Activated naive CD8-positive, alpha-beta T cell treated with anti-CD3 and anti-CD28 coated beads, Interleukin-2, amount 50 U/mL, for 24 hours (primary cell): ENCODE data around the gene DDX10.

ENCODE experiments used
- ATAC-seq: fragments of 150-1000 bp; cut with Tn5 transposase; one replicate; pipeline ENCODE4 v1.10.0; 2021
- DNase-seq: peaks from one replicate; pipeline ENCODE4 v3.0.0; 2021
- H3K27ac Mint-ChIP-seq: one replicate; pipeline ENCODE4 v1.8.0; 2021; ENCODE audit warnings: mild to moderate bottlenecking, mixed read lengths
- H3K27me3 Mint-ChIP-seq: one replicate; pipeline ENCODE4 v1.8.0; 2021; ENCODE audit warnings: mixed read lengths
- H3K36me3 Mint-ChIP-seq: one replicate; pipeline ENCODE4 v1.8.0; 2021; ENCODE audit warnings: low read depth, mixed read lengths
- H3K4me1 Mint-ChIP-seq: one replicate; pipeline ENCODE4 v1.8.0; 2021; ENCODE audit warnings: mixed read lengths
- H3K4me3 Mint-ChIP-seq: one replicate; pipeline ENCODE4 v1.8.0; 2021; ENCODE audit warnings: mild to moderate bottlenecking, moderate library complexity, mixed read lengths
- H3K9me3 Mint-ChIP-seq: one replicate; pipeline ENCODE4 v1.8.0; 2021; ENCODE audit warnings: mixed read lengths

The DDX10 gene

DNA sequence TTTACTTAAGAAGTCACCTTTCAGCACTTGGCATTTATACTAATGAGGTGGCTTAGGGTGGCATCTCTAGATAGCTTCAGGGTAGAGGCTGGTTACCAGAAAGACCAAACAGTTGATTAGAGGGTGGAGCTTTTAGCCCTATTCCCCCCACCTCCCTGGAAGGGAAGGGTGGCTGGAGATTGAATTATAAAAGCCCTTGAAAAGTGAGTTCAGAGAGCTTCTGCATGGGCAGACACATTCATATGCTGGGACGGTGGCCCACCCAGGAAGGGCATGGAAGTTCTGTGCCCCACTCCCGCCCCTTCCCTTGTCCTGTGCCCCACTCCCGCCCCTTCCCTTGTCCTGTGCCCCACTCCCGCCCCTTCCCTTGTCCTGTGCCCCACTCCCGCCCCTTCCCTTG, 244.2 kb downstream of the DDX10 start:
- H3K4me1 Mint-ChIP-seq, result no peaks in the 10 kb centered on the region
- H3K9me3 Mint-ChIP-seq, result no peaks in the 10 kb centered on the region
- ATAC-seq (no peak), DNase-seq (no peak)
- H3K36me3 Mint-ChIP-seq, result peaks cover 7% of the 10 kb centered on the region
- H3K27me3 Mint-ChIP-seq, result no peaks in the 10 kb centered on the region
- H3K4me3 Mint-ChIP-seq, result no peak overlapping the region
- H3K27ac Mint-ChIP-seq, result no peak overlapping the region

DNA sequence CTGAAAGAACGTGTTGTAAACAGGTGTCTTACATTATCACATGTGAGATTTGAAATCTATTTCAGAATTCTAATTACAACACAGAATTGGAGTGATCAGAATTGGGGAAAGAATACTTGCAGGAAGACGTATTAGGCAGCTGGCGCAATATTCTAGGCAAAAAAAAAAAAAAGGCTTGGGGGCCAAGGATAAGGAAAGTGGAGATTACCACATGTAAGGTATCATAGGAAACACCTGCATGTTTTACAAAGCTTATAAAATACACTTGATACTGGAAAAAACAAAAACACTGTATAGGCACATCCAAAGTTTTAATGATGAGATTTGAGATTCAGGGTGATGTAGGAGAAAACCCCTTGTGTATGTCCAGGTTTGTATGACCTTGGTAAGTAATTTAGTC, 245.1 kb downstream of the DDX10 start:
- no peaks in the 10 kb centered on the region for H3K27me3 Mint-ChIP-seq
- H3K36me3 Mint-ChIP-seq, result peaks cover 7% of the 10 kb centered on the region
- H3K9me3 Mint-ChIP-seq, result no peaks in the 10 kb centered on the region
- no peak overlapping the region for H3K4me3 Mint-ChIP-seq
- no peak for ATAC-seq
- H3K4me1 Mint-ChIP-seq, result no peaks in the 10 kb centered on the region
- H3K27ac Mint-ChIP-seq, result no peak overlapping the region
- DNase-seq, result no peak

DNA sequence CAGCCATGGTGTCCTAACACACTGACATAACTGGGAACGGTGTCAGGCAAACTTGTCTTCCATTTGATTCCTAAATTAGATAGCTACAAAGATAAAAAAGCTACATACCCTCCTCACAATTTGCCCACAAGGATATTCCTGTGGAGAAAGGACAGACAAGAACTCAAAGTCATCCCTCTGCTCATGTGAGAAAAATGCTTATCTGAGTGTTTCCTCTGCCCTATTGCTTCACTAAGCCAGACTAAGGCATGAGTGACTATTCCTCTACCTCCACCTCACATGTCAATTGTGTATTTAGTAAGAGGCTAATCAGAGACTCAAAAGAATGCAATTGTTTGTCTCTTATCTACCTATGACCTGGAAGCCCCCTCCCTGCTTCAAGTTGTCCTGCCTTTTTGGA, 247.7 kb downstream of the DDX10 start:
- Mint-ChIP-seq H3K27ac (no peak overlapping the region), H3K27me3 (no peaks in the 10 kb centered on the region), H3K9me3 (no peaks in the 10 kb centered on the region), H3K4me1 (peaks cover 2% of the 10 kb centered on the region), H3K36me3 (peaks cover 12% of the 10 kb centered on the region), H3K4me3 (no peak overlapping the region)
- no peak for DNase-seq
- no peak for ATAC-seq

DNA sequence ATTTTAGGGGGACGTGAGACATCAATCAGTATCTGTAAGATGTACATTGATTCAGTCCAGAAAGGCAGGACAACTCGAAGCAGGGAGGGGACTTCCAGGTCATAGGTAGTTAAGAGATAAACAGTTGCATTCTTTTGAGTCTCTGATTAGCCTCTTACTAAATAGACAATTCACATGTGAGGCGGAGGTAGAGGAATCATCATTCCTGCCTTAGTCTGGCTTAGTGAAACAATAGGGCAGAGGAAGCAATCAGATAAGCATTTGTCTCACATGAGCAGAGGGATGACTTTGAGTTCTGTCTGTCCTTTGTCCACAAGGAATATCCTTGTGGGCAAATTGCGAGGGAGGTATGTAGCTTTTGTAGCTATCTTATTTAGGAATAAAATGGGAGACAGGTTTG, 248.3 kb downstream of the DDX10 start:
- no peak overlapping the region for H3K27ac Mint-ChIP-seq
- H3K4me1 Mint-ChIP-seq, result peaks cover 2% of the 10 kb centered on the region

DNA sequence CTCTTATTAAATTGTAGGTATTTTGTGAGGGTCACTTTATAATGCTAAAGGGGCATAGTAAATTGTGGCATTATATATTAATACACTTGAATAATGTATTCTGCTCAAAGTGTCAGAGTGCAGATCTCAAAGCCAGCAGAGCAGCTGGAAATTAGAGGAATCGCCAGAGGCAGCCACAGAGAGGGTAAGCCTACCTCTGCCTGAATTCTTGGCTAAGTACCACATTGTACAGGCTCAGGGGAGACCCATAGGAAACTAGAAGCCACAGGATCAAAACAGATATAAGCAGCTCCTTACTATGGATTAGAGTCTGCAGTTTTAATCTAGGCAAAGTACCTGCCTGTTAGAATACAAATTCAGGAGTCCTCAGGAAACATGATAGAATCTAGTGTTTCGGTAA, 249.3 kb downstream of the DDX10 start:
- Mint-ChIP-seq H3K4me3 (no peak overlapping the region), H3K9me3 (no peaks in the 10 kb centered on the region), H3K27me3 (no peaks in the 10 kb centered on the region), H3K27ac (no peak overlapping the region), H3K36me3 (peaks cover 22% of the 10 kb centered on the region), H3K4me1 (peaks cover 2% of the 10 kb centered on the region)
- ATAC-seq (no peak), DNase-seq (no peak)

More for the DNA sequence above, 248.3 kb downstream of the DDX10 start:
- no peak overlapping the region for H3K4me3 Mint-ChIP-seq
- ATAC-seq (no peak), DNase-seq (no peak)
- peaks cover 18% of the 10 kb centered on the region for H3K36me3 Mint-ChIP-seq
- no peaks in the 10 kb centered on the region for H3K27me3 Mint-ChIP-seq
- no peaks in the 10 kb centered on the region for H3K9me3 Mint-ChIP-seq

DNA sequence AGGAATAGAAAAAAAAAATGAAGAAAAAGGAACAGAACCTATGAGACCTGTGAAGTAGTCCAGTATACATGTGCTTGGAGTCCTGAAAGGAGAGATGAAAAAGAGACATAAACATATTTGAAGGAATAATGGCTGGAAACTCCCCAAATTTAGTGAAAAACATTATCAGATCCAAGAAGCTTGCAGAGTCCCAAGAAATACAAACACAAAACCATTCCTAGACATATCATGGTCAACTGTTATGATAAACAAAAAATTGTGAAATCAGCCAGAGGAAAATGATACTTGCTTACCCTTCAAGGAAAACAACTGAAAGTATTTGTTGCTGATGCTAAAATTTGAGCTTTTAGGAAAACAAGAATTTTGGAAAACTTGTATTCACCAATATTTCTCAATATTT, 250.1 kb downstream of the DDX10 start:
- Mint-ChIP-seq H3K4me3 (no peak overlapping the region), H3K4me1 (peaks cover 2% of the 10 kb centered on the region), H3K27ac (no peak overlapping the region), H3K27me3 (no peaks in the 10 kb centered on the region), H3K36me3 (peaks cover 23% of the 10 kb centered on the region), H3K9me3 (no peaks in the 10 kb centered on the region)
- ATAC-seq, result no peak
- no peak for DNase-seq

DNA sequence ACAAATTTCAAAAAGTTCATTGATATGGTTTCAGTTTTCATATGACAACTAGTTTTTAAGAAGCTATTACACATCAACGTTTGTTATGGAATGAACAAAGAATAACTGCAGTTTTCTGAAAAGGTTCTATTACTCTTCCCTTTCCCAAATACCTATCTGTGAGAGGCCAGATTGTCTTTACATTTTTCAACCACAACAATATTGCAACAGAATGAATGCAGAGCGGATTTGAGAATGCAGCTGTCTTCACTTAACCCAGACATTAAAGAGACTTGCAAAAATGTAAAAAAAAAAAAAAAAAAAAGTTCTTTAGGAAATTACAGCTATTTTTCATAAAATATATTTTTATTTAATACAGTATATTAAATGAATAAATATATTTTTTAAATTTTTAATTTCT, 250.8 kb downstream of the DDX10 start:
- no peak for ATAC-seq
- H3K9me3 Mint-ChIP-seq, result no peaks in the 10 kb centered on the region
- H3K4me3 Mint-ChIP-seq, result no peak overlapping the region
- no peak overlapping the region for H3K27ac Mint-ChIP-seq
- H3K36me3 Mint-ChIP-seq, result peaks cover 24% of the 10 kb centered on the region
- H3K4me1 Mint-ChIP-seq, result peaks cover 2% of the 10 kb centered on the region
- no peak for DNase-seq
- H3K27me3 Mint-ChIP-seq, result no peaks in the 10 kb centered on the region

DNA sequence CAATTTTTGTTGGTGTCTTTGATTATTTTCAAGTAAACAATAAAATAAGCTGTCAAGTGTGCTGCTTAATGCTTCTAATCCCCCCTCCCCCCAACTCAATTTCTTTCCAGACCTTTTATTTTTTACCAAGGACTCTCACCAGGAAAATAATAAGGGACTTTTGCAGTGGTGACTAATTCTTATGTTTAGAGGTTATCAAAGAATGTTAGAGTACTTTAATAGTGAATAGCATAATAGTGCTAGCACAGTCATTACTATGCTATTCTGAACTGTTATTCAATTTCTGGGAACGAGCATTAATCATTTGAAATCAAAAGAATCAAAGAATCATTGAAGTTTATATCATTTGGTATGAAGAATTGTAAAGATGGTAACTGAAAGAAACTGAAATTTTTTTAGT, 251.4 kb downstream of the DDX10 start:
- Mint-ChIP-seq H3K4me1 (peaks cover 2% of the 10 kb centered on the region), H3K27ac (no peak overlapping the region), H3K9me3 (no peaks in the 10 kb centered on the region), H3K4me3 (no peak overlapping the region), H3K36me3 (peaks cover 24% of the 10 kb centered on the region), H3K27me3 (no peaks in the 10 kb centered on the region)
- ATAC-seq, result no peak
- DNase-seq, result no peak

DNA sequence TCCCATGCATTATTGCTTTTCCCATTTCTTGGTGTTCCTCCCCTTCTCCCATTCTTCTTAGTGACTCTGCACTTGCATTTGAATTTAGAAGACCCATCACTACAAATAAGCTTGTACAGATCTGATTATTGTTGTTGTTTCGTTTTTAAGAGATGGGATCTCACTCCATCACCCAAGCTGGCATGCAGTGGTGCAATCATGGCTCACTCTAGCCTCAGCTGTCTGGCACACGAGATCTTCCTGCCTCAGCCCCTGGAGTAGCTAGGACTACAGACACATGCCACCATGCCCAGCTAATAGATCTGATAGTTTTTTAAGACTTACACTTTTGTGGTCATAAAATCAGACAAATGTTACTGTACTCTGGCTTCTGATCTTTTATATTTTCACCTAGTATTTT, 252.1 kb downstream of the DDX10 start:
- H3K9me3 Mint-ChIP-seq, result no peaks in the 10 kb centered on the region
- H3K36me3 Mint-ChIP-seq, result peaks cover 22% of the 10 kb centered on the region
- no peak overlapping the region for H3K27ac Mint-ChIP-seq
- H3K27me3 Mint-ChIP-seq, result no peaks in the 10 kb centered on the region
- ATAC-seq, result no peak
- DNase-seq, result no peak
- peaks cover 2% of the 10 kb centered on the region for H3K4me1 Mint-ChIP-seq
- H3K4me3 Mint-ChIP-seq, result no peak overlapping the region

DNA sequence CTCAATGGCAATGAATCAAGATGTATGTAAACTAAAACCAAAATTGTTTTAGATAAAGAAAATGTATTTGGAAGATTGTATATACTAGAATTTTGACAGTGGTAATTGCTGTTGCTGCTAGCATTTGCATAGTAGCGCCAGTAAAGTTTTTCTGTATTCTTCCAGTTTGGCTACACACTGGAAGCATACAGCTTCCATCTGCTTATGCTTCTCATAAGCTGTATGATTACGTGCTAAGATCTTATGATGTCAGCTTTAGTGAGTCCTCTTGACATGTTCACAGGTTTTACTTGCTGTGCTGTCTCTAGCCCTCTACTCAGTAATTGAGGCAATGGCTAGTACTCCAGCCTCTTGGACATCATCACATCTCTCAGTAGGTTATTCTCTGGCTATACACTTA, 256.3 kb downstream of the DDX10 start:
- no peaks in the 10 kb centered on the region for H3K27me3 Mint-ChIP-seq
- H3K9me3 Mint-ChIP-seq, result no peaks in the 10 kb centered on the region
- DNase-seq (no peak), ATAC-seq (no peak)
- peaks cover 2% of the 10 kb centered on the region for H3K4me1 Mint-ChIP-seq
- no peak overlapping the region for H3K27ac Mint-ChIP-seq
- no peak overlapping the region for H3K4me3 Mint-ChIP-seq
- H3K36me3 Mint-ChIP-seq, result peaks cover 32% of the 10 kb centered on the region

DNA sequence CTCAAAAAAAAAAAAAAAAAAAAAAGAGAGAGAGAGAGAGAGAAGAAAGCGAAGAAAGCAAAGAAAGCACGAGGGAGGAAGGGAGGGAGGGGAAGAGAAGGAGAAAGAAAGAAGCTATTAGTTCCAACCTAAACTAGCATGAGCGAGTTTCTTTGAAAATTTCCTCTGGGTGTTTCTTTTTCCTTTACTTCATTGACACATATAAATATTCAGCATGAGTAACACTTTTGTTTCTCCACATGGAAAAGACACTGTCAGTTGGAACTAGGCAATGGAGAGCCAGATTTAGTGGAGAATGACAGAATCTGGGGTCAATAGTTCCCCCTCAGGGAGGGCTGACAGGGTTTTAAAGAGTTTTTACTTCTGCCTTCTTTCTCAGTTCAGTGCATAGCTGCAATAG, 257.4 kb downstream of the DDX10 start:
- H3K4me1 Mint-ChIP-seq, result peaks cover 2% of the 10 kb centered on the region
- H3K27ac Mint-ChIP-seq, result no peak overlapping the region
- no peaks in the 10 kb centered on the region for H3K27me3 Mint-ChIP-seq
- DNase-seq (no peak), ATAC-seq (no peak)
- peaks cover 28% of the 10 kb centered on the region for H3K36me3 Mint-ChIP-seq
- H3K4me3 Mint-ChIP-seq, result no peak overlapping the region
- no peaks in the 10 kb centered on the region for H3K9me3 Mint-ChIP-seq

DNA sequence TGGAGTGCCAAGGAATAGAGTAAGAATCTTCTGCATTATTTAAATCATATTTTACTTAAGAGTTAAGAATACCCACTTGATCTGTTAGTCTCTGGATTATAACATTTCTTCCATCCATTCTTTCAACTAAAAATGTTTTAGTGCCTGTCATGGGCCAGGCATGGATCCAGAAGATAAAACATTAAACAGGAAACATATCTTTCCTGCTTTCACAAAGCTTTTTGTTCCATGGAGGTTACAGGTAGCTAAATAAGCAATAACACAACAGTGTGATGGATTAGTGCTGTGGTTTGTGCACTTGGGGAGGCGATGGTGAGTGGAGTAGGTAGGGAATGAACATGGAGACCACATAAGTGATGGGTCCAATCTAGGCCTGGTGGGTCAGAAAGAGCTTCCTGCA, 258.5 kb downstream of the DDX10 start:
- H3K27ac Mint-ChIP-seq, result no peak overlapping the region
- no peaks in the 10 kb centered on the region for H3K9me3 Mint-ChIP-seq
- ATAC-seq, result no peak
- H3K4me3 Mint-ChIP-seq, result no peak overlapping the region
- H3K36me3 Mint-ChIP-seq, result peaks cover 19% of the 10 kb centered on the region
- no peaks in the 10 kb centered on the region for H3K27me3 Mint-ChIP-seq
- DNase-seq, result no peak
- peaks cover 4% of the 10 kb centered on the region for H3K4me1 Mint-ChIP-seq

DNA sequence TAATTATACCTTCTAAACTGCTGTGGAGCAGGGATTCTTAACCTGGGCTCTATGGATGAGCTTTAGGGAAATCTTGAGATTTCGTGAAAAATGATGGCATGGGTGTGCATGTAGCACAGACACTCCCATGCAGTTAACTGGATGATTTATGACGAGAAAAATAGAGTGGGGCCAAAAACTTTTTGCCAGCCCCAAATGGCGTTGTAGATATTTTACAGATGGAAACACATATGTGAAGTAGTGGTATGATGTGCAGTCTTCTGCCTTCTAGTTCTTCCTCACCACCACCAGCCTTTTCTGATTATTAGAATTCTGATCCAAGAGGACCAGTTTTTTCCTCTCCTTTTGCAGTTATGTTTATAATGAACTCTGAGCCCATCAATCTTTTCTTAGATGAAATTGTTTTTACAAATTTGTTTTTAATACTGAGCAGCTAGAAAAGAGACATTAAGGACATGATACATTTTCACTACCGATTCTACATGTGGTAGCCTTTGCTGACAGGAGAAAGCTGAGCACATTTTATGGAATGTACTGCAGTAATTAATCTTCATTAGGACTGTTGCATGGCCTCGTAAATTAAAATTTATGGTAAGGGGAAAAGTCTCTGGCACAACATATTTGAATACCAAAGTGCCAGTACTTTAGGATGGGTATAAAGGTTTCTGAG, 261.4 kb downstream of the DDX10 start:
- no peak overlapping the region for H3K4me3 Mint-ChIP-seq
- peaks cover 14% of the 10 kb centered on the region for H3K36me3 Mint-ChIP-seq
- H3K27me3 Mint-ChIP-seq, result no peaks in the 10 kb centered on the region
- peaks cover 4% of the 10 kb centered on the region for H3K4me1 Mint-ChIP-seq
- DNase-seq (no peak), ATAC-seq (no peak)
- no peaks in the 10 kb centered on the region for H3K9me3 Mint-ChIP-seq
- H3K27ac Mint-ChIP-seq, result no peak overlapping the region

DNA sequence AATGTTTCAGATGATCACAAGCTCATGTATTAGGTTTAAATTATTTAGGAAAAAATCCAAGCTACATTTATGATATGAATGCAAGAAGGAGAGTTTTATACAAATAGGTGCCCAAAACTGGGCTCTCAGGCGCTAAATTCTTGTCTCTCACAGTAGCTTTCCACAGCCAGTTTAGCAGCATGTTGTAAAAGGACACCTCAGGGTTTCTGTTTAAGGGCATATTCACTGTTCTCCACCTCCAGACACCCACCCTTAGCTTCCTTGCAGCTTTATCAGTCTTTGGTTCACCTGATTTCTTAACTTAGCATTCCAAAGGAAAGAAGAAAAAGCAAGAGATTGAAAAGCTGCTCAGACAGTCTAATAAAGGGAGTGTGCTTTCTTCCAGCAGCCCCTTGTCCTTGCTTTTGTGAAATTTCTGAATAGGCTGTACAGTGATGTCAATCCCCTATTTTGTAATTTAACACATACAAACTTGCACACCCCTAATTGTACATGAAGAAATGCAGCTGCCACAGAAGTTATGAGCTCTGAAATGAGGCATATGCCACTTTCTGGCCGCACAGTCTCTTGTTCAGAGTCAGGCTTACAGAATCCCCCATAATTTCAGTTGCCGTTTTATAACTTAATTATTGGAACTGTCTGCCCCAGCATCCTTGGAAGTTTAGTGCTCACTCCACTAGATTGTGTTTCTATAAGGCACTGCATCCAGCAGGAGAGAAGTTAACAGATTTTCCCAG, 262.1 kb downstream of the DDX10 start:
- no peak overlapping the region for H3K4me3 Mint-ChIP-seq
- H3K36me3 Mint-ChIP-seq, result peaks cover 14% of the 10 kb centered on the region
- no peaks in the 10 kb centered on the region for H3K9me3 Mint-ChIP-seq
- H3K4me1 Mint-ChIP-seq, result peaks cover 4% of the 10 kb centered on the region
- no peak overlapping the region for H3K27ac Mint-ChIP-seq
- H3K27me3 Mint-ChIP-seq, result no peaks in the 10 kb centered on the region
- DNase-seq (no peak), ATAC-seq (no peak)

DNA sequence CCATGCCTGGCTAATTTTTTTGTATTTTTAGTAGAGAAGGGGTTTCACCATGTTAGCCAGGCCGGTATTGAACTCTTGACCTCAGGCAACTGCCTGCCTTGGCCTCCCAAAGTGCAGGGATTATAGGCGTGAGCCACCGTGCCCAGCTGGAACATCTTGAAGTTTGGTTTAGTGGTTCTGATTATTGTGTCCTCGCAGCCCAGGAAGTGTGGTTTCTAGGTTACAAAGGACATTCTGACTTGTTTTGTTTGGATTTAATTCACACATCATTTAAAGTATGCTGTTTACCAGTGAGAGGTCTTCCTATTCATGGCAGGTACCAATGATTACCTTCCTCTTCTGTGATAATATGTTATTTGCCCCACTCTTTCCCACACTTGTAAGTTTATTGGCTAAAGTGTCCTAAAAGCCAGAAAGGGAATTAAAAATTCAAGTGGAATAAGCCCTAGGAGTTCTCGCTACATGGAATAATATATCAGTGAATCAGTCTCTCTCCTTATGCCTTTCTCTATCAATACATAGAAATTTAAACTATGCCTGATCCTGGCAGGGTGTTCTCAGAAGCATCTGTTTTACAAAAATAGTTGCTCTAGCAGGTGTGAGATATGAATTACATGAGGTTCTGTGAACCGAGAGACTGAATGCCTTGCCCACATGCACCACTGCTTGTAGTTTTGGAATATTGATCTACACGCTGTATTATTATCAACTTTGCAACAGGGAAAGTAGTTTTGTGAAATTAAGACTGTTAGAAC, 263.1 kb downstream of the DDX10 start:
- Mint-ChIP-seq H3K27ac (no peak overlapping the region), H3K4me3 (no peak overlapping the region), H3K9me3 (no peaks in the 10 kb centered on the region), H3K27me3 (no peaks in the 10 kb centered on the region), H3K36me3 (peaks cover 13% of the 10 kb centered on the region), H3K4me1 (peaks cover 4% of the 10 kb centered on the region)
- no peak for DNase-seq
- ATAC-seq, result no peak
